WTC11 (cell line): ENCODE results near the gene XKR8.

Experiments
- IRF2 ChIP-seq: sonication (generic); formaldehyde crosslinking; IDR thresholded peaks from 2 replicates; pipeline ENCODE4 v1.8.0; 2022; ENCODE audit warnings: low read depth, missing genetic modification reagents, borderline replicate concordance
- RELA ChIP-seq: sonication (generic); formaldehyde crosslinking; IDR thresholded peaks from 2 replicates; pipeline ENCODE4 v1.8.1; 2022; ENCODE audit warnings: missing genetic modification reagents, mild to moderate bottlenecking, borderline replicate concordance
- ZNF263 ChIP-seq: sonication (generic); formaldehyde crosslinking; IDR thresholded peaks from 2 replicates; pipeline ENCODE4 v1.8.1; 2022; ENCODE audit warnings: low read depth, mild to moderate bottlenecking, moderate library complexity, missing genetic modification reagents
- ZNF671 ChIP-seq: fragments of 250-450 bp; sonication (Bioruptor Pico); IDR thresholded peaks from 2 replicates; pipeline ENCODE4 v1.8.0; 2021; ENCODE audit warnings: mild to moderate bottlenecking
- TF ChIP-seq, protein P1 (sequence below): fragments of 200-600 bp; IDR thresholded peaks from 2 replicates; pipeline ENCODE4 v1.8.0; 2022; ENCODE audit warnings: antibody characterized with exemption

DNA sequence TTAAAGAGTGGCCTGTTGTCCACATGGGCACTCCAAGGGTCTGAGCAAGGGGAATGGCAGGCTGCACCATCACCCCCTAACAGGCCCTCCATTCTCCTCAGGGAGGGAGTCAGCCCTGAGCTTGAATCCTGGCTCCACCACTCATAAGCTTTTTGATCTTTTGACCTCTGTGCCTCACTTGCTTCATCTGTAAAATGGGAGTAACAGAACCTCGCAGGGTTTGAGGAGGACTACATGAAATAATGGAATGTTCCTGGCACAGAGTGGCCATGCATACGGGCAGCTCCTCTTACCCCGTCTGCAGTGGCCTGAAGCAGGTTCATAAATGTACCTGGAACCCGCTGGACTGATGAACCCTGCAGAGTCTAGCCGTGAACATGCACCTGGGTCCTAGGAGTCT is 2.1 kb upstream of the XKR8 start:
- TF ChIP-seq ZNF671 (CRISPR knock-in tag) (no peak), ZNF263 (CRISPR knock-in tag) (no peak), RELA (CRISPR knock-in tag) (no peak), IRF2 (CRISPR knock-in tag) (no peak)
- TF ChIP-seq, protein P1, sequence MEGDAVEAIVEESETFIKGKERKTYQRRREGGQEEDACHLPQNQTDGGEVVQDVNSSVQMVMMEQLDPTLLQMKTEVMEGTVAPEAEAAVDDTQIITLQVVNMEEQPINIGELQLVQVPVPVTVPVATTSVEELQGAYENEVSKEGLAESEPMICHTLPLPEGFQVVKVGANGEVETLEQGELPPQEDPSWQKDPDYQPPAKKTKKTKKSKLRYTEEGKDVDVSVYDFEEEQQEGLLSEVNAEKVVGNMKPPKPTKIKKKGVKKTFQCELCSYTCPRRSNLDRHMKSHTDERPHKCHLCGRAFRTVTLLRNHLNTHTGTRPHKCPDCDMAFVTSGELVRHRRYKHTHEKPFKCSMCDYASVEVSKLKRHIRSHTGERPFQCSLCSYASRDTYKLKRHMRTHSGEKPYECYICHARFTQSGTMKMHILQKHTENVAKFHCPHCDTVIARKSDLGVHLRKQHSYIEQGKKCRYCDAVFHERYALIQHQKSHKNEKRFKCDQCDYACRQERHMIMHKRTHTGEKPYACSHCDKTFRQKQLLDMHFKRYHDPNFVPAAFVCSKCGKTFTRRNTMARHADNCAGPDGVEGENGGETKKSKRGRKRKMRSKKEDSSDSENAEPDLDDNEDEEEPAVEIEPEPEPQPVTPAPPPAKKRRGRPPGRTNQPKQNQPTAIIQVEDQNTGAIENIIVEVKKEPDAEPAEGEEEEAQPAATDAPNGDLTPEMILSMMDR, result no peak
